Activated CD8-positive, alpha-beta T cell treated with anti-CD3 and anti-CD28 coated beads for 36 hours (primary cell): ENCODE data around the gene KCNAB1. TPM values are rescaled to one million over a fixed set of nuclear protein-coding genes. Genes with fewer than 3 reads are reported as not detected.
A peak's percentile ranks its signal among the peaks of the same experiment; 100 is the strongest.

ENCODE experiments used
- ATAC-seq: fragments of 200-7000 bp; cut with Tn5 transposase; one replicate; pipeline ENCODE4 v1.10.0; 2021; ENCODE audit warnings: mild to moderate bottlenecking, moderate library complexity
- CTCF ChIA-PET: fragments of 350-600 bp; sonication (Branson Sonifier 250); formaldehyde crosslinking; loops from one replicate; lab custom pipeline; 2021; ENCODE audit warnings: antibody characterized with exemption; lab: Charles Lee
- POLR2A ChIA-PET: fragments of 350-600 bp; sonication (Branson Sonifier 250); formaldehyde crosslinking; loops from one replicate; lab custom pipeline; 2021; ENCODE audit warnings: antibody characterized with exemption; lab: Charles Lee
- DNase-seq: peaks from one replicate; pipeline ENCODE4 v3.0.0-alpha.2; 2020
- H3K27ac Mint-ChIP-seq: one replicate; pipeline ENCODE4 v1.8.0; 2021; ENCODE audit warnings: mild to moderate bottlenecking, mixed read lengths
- H3K27me3 Mint-ChIP-seq: one replicate; pipeline ENCODE4 v1.8.0; 2021; ENCODE audit warnings: mixed read lengths
- H3K36me3 Mint-ChIP-seq: one replicate; pipeline ENCODE4 v1.8.0; 2021; ENCODE audit warnings: low read depth, mixed read lengths
- H3K4me1 Mint-ChIP-seq: one replicate; pipeline ENCODE4 v1.8.0; 2021; ENCODE audit warnings: low read depth, mixed read lengths
- H3K4me3 Mint-ChIP-seq: one replicate; pipeline ENCODE4 v1.8.0; 2021; ENCODE audit warnings: mild to moderate bottlenecking, moderate library complexity, mixed read lengths
- H3K9me3 Mint-ChIP-seq: one replicate; pipeline ENCODE4 v1.8.0; 2021; ENCODE audit warnings: mixed read lengths
- intact Hi-C: fragments of 100-400 bp; cut with micrococcal nuclease; formaldehyde crosslinking; loops from one replicate; pipeline ENCODE4 v1.10.0; 2022
- total RNA-seq, 2 experiments: library from RNA; stranded (reverse); gene quantifications; one replicate each; pipeline ENCODE4 v1.2.3, GENCODE V29; 2021
- TF ChIP-seq, protein P1 (sequence below): fragments of 200-600 bp; IDR thresholded peaks from one replicate; pipeline ENCODE4 v1.8.0; 2022; ENCODE audit warnings: antibody characterized with exemption, mild to moderate bottlenecking

The KCNAB1 gene
- total RNA-seq, 2 experiments from 2014 or later: not detected

DNA sequence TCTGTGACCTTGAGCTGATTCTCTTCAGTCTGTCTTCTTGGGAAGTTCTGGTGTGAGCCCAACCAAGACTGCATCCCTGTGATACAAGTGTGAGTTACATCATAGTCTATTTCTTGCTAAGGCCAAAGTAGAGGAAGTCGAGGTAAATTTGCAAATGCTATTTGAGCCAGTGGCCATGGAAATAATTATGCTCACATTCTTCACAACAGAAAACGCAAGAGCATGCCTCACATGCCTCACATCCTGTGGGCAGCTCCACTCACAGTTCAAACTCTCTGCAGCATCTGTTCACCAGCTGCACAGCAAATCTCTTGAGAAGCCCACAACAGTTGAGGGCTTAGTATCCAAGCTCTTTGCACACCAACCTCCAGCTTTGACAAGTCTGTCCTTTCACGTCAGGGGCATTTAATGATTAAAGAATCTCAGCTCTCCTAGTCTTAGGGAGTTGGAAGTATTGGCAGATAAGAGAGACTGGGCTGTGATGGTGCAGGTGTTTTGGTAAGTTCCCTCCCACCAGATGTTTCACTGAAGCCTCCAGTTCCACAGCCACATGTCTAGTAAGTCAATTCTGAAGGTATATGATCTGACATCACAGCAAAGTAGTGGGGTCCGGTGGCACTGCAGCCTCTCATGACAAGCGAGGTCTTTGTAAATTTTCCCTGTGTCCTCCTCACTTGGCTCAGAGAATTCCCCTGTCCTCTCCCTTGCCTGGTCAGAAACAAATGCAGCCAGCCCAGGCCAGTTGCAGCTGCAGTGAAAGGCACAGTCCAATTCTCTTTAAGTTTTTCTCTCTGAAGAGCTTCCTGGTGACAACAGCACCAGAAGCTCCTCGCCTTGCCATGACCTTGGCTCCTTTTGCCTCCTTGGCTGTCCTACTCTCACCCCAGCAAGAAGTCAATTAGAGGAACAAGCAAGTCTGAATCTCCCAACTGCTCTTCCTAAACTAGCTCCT is 268.4 kb downstream of the KCNAB1 start:
- H3K27ac Mint-ChIP-seq: no peak overlapping the region
- no peaks in the 10 kb centered on the region for H3K9me3 Mint-ChIP-seq
- ATAC-seq (peak; percentile 56), DNase-seq (peak; percentile 24)
- no peaks in the 10 kb centered on the region for H3K36me3 Mint-ChIP-seq
- TF ChIP-seq, protein P1, sequence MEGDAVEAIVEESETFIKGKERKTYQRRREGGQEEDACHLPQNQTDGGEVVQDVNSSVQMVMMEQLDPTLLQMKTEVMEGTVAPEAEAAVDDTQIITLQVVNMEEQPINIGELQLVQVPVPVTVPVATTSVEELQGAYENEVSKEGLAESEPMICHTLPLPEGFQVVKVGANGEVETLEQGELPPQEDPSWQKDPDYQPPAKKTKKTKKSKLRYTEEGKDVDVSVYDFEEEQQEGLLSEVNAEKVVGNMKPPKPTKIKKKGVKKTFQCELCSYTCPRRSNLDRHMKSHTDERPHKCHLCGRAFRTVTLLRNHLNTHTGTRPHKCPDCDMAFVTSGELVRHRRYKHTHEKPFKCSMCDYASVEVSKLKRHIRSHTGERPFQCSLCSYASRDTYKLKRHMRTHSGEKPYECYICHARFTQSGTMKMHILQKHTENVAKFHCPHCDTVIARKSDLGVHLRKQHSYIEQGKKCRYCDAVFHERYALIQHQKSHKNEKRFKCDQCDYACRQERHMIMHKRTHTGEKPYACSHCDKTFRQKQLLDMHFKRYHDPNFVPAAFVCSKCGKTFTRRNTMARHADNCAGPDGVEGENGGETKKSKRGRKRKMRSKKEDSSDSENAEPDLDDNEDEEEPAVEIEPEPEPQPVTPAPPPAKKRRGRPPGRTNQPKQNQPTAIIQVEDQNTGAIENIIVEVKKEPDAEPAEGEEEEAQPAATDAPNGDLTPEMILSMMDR: no peak
- intact Hi-C loops: no loop called here
- CTCF ChIA-PET: no interaction called here
- no peaks in the 10 kb centered on the region for H3K4me1 Mint-ChIP-seq
- peaks cover 3% of the 10 kb centered on the region for H3K27me3 Mint-ChIP-seq
- POLR2A ChIA-PET: interaction anchor here (0.6 kb wide), 1 partner anchor 17 kb away, joined by 3 read pairs; no protein-coding TSS in a partner anchor
- H3K4me3 Mint-ChIP-seq: no peak overlapping the region

DNA sequence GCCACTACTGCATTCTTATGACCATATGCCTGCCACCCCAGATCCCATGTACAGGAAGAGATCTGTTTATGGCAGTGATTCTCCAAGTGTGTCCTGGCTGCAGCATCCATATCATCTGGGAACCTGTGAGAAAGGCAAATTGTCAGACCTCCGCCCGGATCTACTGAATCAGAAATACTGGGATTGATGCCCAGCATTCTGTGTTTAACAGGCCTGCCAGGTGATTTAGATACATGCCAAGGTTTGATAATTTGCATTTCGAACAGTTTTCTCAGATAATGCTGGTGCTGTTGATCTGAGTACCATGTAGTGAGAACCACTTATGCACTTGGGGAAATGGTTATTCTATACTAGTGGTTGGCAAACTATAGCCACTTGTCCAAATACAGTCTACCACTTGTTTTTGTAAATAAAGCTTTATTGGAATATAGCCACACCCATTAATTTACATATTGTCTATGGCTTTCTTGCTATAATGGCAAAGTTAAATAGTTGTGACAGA is 269.1 kb downstream of the KCNAB1 start:
- ChIA-PET POLR2A (no interaction called here), CTCF (no interaction called here)
- Mint-ChIP-seq H3K27me3 (peaks cover 3% of the 10 kb centered on the region), H3K4me1 (no peaks in the 10 kb centered on the region), H3K9me3 (no peaks in the 10 kb centered on the region), H3K36me3 (no peaks in the 10 kb centered on the region), H3K4me3 (no peak overlapping the region), H3K27ac (no peak overlapping the region)
- DNase-seq: no peak
- ATAC-seq: no peak
- TF ChIP-seq, protein P1: no peak
- intact Hi-C loops: no loop called here

- ATAC-seq (no peak), DNase-seq (no peak)
- intact Hi-C loops: no loop called here
- Mint-ChIP-seq H3K4me1 (no peaks in the 10 kb centered on the region), H3K27ac (no peak overlapping the region), H3K4me3 (no peak overlapping the region), H3K9me3 (no peaks in the 10 kb centered on the region), H3K36me3 (no peaks in the 10 kb centered on the region), H3K27me3 (peaks cover 3% of the 10 kb centered on the region)
- ChIA-PET CTCF (no interaction called here), POLR2A (no interaction called here)
- TF ChIP-seq, protein P1: no peak
Observed at GRCh38 chr3:156390846-156391245, 270.5 kb downstream of the KCNAB1 start.

DNA sequence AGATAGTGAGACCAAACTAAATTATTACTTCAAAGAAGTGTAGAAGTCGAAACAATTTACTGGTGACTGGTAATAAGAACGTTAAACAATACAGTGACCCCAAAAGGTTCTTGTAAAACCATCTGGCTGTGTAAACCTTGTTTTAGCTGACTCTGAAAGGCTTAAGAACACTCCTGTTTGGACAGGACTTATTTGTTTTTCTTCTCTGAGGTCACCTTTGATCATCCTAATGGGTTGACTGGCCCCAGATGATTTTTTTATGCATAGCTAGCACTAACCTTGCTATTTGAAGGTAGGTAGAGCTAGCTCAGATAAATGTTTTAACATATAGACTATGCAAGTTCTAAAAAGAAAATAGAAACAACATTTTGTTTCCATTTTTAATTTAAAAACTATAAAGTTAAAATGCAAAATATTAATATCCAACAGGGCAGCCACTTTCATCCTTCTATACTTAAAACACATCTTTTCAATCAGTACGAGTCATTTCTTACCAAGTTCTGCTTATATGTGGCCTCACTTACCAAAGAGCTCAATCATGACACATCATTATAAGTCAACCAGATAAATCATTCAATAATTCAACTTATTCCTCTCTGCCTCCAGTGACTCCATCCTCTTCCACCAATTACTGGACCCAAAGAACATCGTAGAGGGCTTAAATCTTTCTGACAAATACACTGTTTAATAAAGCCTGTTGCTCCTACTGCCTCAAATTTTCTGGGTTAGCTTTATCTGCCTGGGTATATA is 275.8 kb downstream of the KCNAB1 start:
- no peaks in the 10 kb centered on the region for H3K4me1 Mint-ChIP-seq
- no peaks in the 10 kb centered on the region for H3K9me3 Mint-ChIP-seq
- peaks cover 6% of the 10 kb centered on the region for H3K27me3 Mint-ChIP-seq
- POLR2A ChIA-PET: no interaction called here
- no peak overlapping the region for H3K4me3 Mint-ChIP-seq
- no peak overlapping the region for H3K27ac Mint-ChIP-seq
- TF ChIP-seq, protein P1: no peak
- CTCF ChIA-PET: interaction anchor here (2.9 kb wide), 2 partner anchors 14 to 114 kb away, joined by 9 to 10 read pairs; no protein-coding TSS in a partner anchor
- no peak for ATAC-seq
- H3K36me3 Mint-ChIP-seq: no peaks in the 10 kb centered on the region
- intact Hi-C loops: no loop called here
- no peak for DNase-seq
